Neural cell (in vitro differentiated cells): ENCODE data around the gene SGF29.

ENCODE experiments used
- CTCF ChIP-seq: fragments of 450-650 bp; IDR thresholded peaks from 2 replicates; pipeline ENCODE4 v1.5.1; 2014; ENCODE audit warnings: antibody characterized with exemption, mild to moderate bottlenecking, moderate library complexity; ENCODE audit not compliant: poor library complexity, severe bottlenecking
- EZH2 ChIP-seq: fragments of 200-600, 300-800 bp; shearing (Covaris generic), sonication (generic); IDR thresholded peaks from 2 replicates; pipeline ENCODE4 v1.6.1; 2014; ENCODE audit warnings: antibody characterized with exemption, low read length, borderline replicate concordance, mild to moderate bottlenecking; ENCODE audit not compliant: insufficient read depth, poor library complexity, severe bottlenecking
- POLR2AphosphoS5 ChIP-seq: IDR thresholded peaks from 2 replicates; pipeline ENCODE4 v1.6.1; 2012
- RAD21 ChIP-seq: fragments of 450-650 bp; conservative IDR thresholded peaks from 2 replicates; pipeline ENCODE4 v1.6.1; 2014; ENCODE audit warnings: antibody characterized with exemption, mild to moderate bottlenecking, moderate library complexity
- REST ChIP-seq: IDR thresholded peaks from 2 replicates; pipeline ENCODE4 v1.6.1; 2012; ENCODE audit warnings: borderline replicate concordance
- SMC3 ChIP-seq: fragments of 450-650 bp; conservative IDR thresholded peaks from 2 replicates; pipeline ENCODE4 v1.6.1; 2014; ENCODE audit warnings: antibody characterized with exemption, mild to moderate bottlenecking, moderate library complexity; ENCODE audit not compliant: poor library complexity
- TAF1 ChIP-seq: IDR thresholded peaks from 2 replicates; pipeline ENCODE4 v1.6.1; 2012; ENCODE audit warnings: low read depth

- TF ChIP-seq CTCF (no peak), EZH2 (no peak), RAD21 (no peak), POLR2AphosphoS5 (no peak), SMC3 (no peak), TAF1 (no peak), REST (no peak)
These were observed 29.0 kb upstream of the SGF29 start for GRCh38 chr16:28524681-28525171.
